ENCODE results near the gene MC1R.

- TF ChIP-seq CTCF (IDR thresholded peaks at IDR 0.05), result no peak
- no peak for TF ChIP-seq POLR2A (IDR thresholded peaks at IDR 0.05)
These were observed 5.1 kb downstream of the MC1R start for GRCh38 chr16:89923640-89924296.

Data from uterus (tissue), 2 donors.